H1 (cell line): Measurements from ENCODE around the gene COPZ1.

ENCODE experiments used
- POLR2A ChIP-seq, 2 experiments: IDR thresholded peaks; 1 replicate in 1 of 2; 2 replicates in 1 of 2; pipeline ENCODE4 v1.6.1; 2011; ENCODE audit warnings: low read depth in 2 of 2, low read length in 2 of 2, mild to moderate bottlenecking in 2 of 2; ENCODE audit errors: control extremely low read depth in 1 of 2
- POLR2AphosphoS5 ChIP-seq: IDR thresholded peaks from 2 replicates; pipeline ENCODE4 v1.6.1; 2011; ENCODE audit warnings: low read depth, low read length
- RXRA ChIP-seq: IDR thresholded peaks from 2 replicates; pipeline ENCODE4 v1.6.1; 2011; ENCODE audit warnings: low read depth, mild to moderate bottlenecking, low read length, moderate library complexity; ENCODE audit not compliant: insufficient read depth
- SAP30 ChIP-seq: fragments of 300-600 bp; sonication (generic); IDR thresholded peaks from 2 replicates; pipeline ENCODE4 v1.7.1; 2012; ENCODE audit warnings: low read length, moderate library complexity, mild to moderate bottlenecking, inconsistent platforms; ENCODE audit not compliant: insufficient read depth, insufficient replicate concordance
- SP1 ChIP-seq: IDR thresholded peaks from 2 replicates; pipeline ENCODE4 v1.6.1; 2011; ENCODE audit warnings: low read depth, low read length
- TAF1 ChIP-seq: IDR thresholded peaks from 2 replicates; pipeline ENCODE4 v1.6.1; 2011; ENCODE audit warnings: mild to moderate bottlenecking, low read depth, low read length
- TF ChIP-seq, protein P1 (sequence below), 3 experiments: IDR thresholded peaks; 1 replicate in 2 of 3; 2 replicates in 1 of 3; pipeline versions ENCODE4 v1.5.1 to v1.6.1; 2011; ENCODE audit warnings: low read length in 3 of 3, mild to moderate bottlenecking in 3 of 3, inconsistent platforms in 2 of 3, low read depth in 1 of 3, moderate library complexity in 1 of 3; ENCODE audit not compliant: insufficient read depth in 1 of 3; ENCODE audit errors: control extremely low read depth in 1 of 3
- TF ChIP-seq, protein P2 (sequence below): IDR thresholded peaks from 2 replicates; pipeline ENCODE4 v1.6.1; 2012; ENCODE audit warnings: low read length, inconsistent platforms

DNA sequence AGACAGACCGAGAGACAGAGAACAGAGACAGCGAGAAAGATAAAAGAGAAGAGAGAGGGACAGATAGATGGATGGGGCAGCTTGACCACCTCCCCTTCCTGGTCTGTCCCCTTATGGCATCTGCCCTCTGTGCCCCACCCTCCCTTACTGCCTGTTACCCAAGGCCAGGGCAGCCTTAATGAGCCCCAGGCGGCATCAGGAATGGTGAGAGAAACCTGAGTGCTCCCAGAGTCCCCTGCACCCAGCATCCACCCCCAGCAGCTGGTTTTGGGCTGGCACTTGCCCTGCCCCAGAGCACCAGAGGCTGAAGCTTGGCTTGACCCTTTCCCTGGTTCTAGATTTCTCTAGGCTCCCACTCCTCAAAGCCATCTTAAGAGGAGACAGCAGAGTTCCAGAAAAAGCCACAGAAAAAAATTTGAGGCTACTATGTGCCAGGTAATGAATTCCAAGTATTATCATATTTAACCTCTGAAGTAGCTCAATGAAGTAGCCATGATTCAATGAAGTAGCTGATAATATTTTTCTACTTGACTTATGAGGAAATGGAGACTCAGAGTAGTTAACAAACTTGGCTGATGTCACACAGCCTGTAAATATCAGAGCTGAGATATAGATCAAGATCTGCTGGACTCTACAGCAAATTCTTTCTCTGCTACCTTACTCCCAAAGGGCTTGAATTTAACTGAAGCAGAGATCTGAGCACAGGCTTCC lies 61.6 kb downstream of the COPZ1 start:
- TF ChIP-seq, protein P1, sequence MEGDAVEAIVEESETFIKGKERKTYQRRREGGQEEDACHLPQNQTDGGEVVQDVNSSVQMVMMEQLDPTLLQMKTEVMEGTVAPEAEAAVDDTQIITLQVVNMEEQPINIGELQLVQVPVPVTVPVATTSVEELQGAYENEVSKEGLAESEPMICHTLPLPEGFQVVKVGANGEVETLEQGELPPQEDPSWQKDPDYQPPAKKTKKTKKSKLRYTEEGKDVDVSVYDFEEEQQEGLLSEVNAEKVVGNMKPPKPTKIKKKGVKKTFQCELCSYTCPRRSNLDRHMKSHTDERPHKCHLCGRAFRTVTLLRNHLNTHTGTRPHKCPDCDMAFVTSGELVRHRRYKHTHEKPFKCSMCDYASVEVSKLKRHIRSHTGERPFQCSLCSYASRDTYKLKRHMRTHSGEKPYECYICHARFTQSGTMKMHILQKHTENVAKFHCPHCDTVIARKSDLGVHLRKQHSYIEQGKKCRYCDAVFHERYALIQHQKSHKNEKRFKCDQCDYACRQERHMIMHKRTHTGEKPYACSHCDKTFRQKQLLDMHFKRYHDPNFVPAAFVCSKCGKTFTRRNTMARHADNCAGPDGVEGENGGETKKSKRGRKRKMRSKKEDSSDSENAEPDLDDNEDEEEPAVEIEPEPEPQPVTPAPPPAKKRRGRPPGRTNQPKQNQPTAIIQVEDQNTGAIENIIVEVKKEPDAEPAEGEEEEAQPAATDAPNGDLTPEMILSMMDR (IDR thresholded peaks at IDR 0.05; ENCODE audit: control extremely low read depth in 1 of 3, insufficient read depth in 1 of 3, low read depth in 1 of 3, low read length in 3 of 3), result no peak
- TF ChIP-seq POLR2A (IDR thresholded peaks at IDR 0.05; ENCODE audit: control extremely low read depth in 1 of 2, low read depth in 2 of 2, low read length in 2 of 2) (no peak), SAP30 (no peak), POLR2AphosphoS5 (no peak), RXRA (no peak), SP1 (no peak), TAF1 (no peak)
- TF ChIP-seq, protein P2, sequence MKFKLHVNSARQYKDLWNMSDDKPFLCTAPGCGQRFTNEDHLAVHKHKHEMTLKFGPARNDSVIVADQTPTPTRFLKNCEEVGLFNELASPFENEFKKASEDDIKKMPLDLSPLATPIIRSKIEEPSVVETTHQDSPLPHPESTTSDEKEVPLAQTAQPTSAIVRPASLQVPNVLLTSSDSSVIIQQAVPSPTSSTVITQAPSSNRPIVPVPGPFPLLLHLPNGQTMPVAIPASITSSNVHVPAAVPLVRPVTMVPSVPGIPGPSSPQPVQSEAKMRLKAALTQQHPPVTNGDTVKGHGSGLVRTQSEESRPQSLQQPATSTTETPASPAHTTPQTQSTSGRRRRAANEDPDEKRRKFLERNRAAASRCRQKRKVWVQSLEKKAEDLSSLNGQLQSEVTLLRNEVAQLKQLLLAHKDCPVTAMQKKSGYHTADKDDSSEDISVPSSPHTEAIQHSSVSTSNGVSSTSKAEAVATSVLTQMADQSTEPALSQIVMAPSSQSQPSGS, result no peak
